ENCODE measurements around the gene KMT2D.

- no peak for TF ChIP-seq CTCF (IDR thresholded peaks at IDR 0.05 in 4 of 5, conservative IDR thresholded peaks at IDR 0.05 in 1 of 5)
- TF ChIP-seq POLR2A (IDR thresholded peaks at IDR 0.05) = no peak
Observed at GRCh38 chr12:49040364-49040855, 20.2 kb downstream of the KMT2D start.
